Central memory CD8-positive, alpha-beta T cell (primary cell): Measurements from ENCODE around the gene SLC43A3.

Experiments used
- ATAC-seq: fragments of 150-1000 bp; cut with Tn5 transposase; replicated peaks from 2 replicates; pipeline ENCODE4 v1.10.0; 2022; ENCODE audit warnings: mild to moderate bottlenecking, moderate FRiP score, moderate number of reproducible peaks; ENCODE audit not compliant: poor library complexity, severe bottlenecking; ENCODE audit errors: extremely low read depth
- DNase-seq, 2 donors: peaks; one replicate each; pipeline ENCODE4 v3.0.0; 2021; ENCODE audit warnings: low spot score in 2 of 2
- H3K27ac Mint-ChIP-seq: one replicate; pipeline ENCODE4 v1.8.0; 2022; ENCODE audit warnings: low read depth, mild to moderate bottlenecking, moderate library complexity, mixed read lengths
- H3K27me3 Mint-ChIP-seq: one replicate; pipeline ENCODE4 v1.8.0; 2022; ENCODE audit warnings: mixed read lengths
- H3K36me3 Mint-ChIP-seq: one replicate; pipeline ENCODE4 v1.8.0; 2022; ENCODE audit warnings: mild to moderate bottlenecking, moderate library complexity, mixed read lengths; ENCODE audit not compliant: insufficient read depth
- H3K4me1 Mint-ChIP-seq: one replicate; pipeline ENCODE4 v1.8.0; 2022; ENCODE audit warnings: mixed read lengths
- H3K4me3 Mint-ChIP-seq: one replicate; pipeline ENCODE4 v1.8.0; 2022; ENCODE audit warnings: mild to moderate bottlenecking, moderate library complexity, mixed read lengths
- H3K9me3 Mint-ChIP-seq: one replicate; pipeline ENCODE4 v1.8.0; 2022; ENCODE audit warnings: mixed read lengths

SLC43A3 gene

DNA sequence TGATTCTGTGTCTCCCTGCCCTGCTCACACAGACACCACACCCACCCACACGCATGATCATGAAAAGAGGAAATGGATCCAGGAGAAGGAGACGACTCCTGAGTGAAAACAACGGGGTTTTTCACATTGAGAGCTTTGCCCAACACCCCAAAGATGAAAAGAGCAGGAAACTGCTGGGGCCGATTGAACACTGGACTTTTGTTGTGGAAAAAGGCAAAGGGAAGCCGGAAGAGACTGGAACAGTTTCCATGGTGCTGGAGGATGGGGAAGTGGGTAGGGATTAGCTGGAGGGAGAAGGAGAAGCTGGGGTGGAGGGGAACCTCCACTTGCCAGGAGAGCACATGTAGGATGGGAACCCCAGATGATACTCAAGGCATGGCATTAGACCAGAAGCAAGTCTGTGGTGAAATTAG is 5.2 kb upstream of the SLC43A3 start:
- no peaks in the 10 kb centered on the region for H3K36me3 Mint-ChIP-seq
- no peak overlapping the region for H3K27ac Mint-ChIP-seq
- peaks cover 7% of the 10 kb centered on the region for H3K4me1 Mint-ChIP-seq
- H3K9me3 Mint-ChIP-seq = no peaks in the 10 kb centered on the region
- no peak for DNase-seq
- ATAC-seq = no peak
- H3K27me3 Mint-ChIP-seq = no peaks in the 10 kb centered on the region
- no peak overlapping the region for H3K4me3 Mint-ChIP-seq

GRCh38 chr11:57430952-57431351 is 4.0 kb upstream of the SLC43A3 start:
- H3K9me3 Mint-ChIP-seq = no peaks in the 10 kb centered on the region
- H3K27me3 Mint-ChIP-seq = no peaks in the 10 kb centered on the region
- H3K4me1 Mint-ChIP-seq = peaks cover 18% of the 10 kb centered on the region
- peaks cover 4% of the 10 kb centered on the region for H3K36me3 Mint-ChIP-seq
- H3K4me3 Mint-ChIP-seq = no peak overlapping the region
- no peak for DNase-seq
- no peak for ATAC-seq
- no peak overlapping the region for H3K27ac Mint-ChIP-seq

- H3K9me3 Mint-ChIP-seq = no peaks in the 10 kb centered on the region
- H3K36me3 Mint-ChIP-seq = peaks cover 9% of the 10 kb centered on the region
- H3K4me3 Mint-ChIP-seq = no peak overlapping the region
- DNase-seq (no peak), ATAC-seq (no peak)
- peaks cover 27% of the 10 kb centered on the region for H3K4me1 Mint-ChIP-seq
- H3K27me3 Mint-ChIP-seq = no peaks in the 10 kb centered on the region
- H3K27ac Mint-ChIP-seq = no peak overlapping the region
Observed at GRCh38 chr11:57429946-57430345, 3.0 kb upstream of the SLC43A3 start.

- no peak for ATAC-seq
- H3K27me3 Mint-ChIP-seq = no peaks in the 10 kb centered on the region
- peaks cover 13% of the 10 kb centered on the region for H3K36me3 Mint-ChIP-seq
- H3K27ac Mint-ChIP-seq = no peak overlapping the region
- DNase-seq = no peak
- H3K4me1 Mint-ChIP-seq = peaks cover 40% of the 10 kb centered on the region
- no peaks in the 10 kb centered on the region for H3K9me3 Mint-ChIP-seq
- no peak overlapping the region for H3K4me3 Mint-ChIP-seq
Observed at GRCh38 chr11:57428643-57429042, 1.7 kb upstream of the SLC43A3 start.

DNA sequence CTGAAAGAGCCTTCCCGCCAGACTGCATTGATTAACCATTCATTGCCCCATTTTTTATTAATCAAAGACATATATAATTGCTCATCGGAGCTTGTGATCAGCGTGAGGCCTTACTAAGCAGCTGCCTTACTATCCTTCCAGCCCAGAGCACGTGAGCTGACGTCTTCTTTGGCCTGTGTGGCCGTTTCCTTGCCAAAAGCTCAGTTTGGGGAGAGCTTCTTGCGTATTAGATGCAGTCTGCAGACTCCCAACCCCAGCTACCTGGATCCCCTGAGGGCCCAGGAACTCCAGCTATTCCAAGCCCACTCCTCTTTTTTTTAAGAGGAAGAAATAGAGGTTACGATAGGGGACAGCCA is 784 bp upstream of the SLC43A3 start:
- Mint-ChIP-seq H3K4me1 (peaks cover 50% of the 10 kb centered on the region), H3K36me3 (peaks cover 15% of the 10 kb centered on the region)

DNA sequence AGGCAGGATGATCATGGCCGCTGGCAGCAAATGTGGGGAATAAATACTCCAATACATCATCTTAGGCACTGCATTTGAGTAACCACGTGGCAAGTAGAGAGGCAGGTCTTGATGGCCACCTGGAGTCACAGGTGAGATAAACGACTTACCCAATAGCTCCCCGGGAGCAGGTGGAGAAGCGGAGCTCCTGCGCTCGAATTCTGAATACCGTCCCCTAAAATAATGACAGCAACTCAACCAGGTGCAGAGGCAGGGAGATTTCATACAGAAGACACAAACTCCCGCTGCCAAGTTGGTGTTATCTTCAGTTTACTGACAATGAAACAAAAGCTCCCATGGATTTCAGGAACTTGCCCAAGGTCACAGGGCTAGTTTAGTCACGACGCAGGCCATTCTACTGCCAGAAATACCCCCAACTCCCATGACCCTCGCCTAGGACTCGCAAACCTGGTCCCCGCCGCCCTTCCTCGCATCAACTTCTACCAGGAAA is 437 bp downstream of the SLC43A3 start:
- no peaks in the 10 kb centered on the region for H3K9me3 Mint-ChIP-seq
- ATAC-seq (no peak), DNase-seq (no peak)
- H3K27ac Mint-ChIP-seq = peak overlapping the region; percentile 94
- H3K4me1 Mint-ChIP-seq = peaks cover 62% of the 10 kb centered on the region
- H3K36me3 Mint-ChIP-seq = peaks cover 17% of the 10 kb centered on the region
- no peaks in the 10 kb centered on the region for H3K27me3 Mint-ChIP-seq
- H3K4me3 Mint-ChIP-seq = peak overlapping the region; percentile 84

More for the DNA sequence above, 784 bp upstream of the SLC43A3 start:
- Mint-ChIP-seq H3K27me3 (no peaks in the 10 kb centered on the region), H3K4me3 (peak overlapping the region; percentile 84), H3K27ac (peak overlapping the region; percentile 94), H3K9me3 (no peaks in the 10 kb centered on the region)
- no peak for DNase-seq
- no peak for ATAC-seq

- Mint-ChIP-seq H3K27ac (peak overlapping the region; percentile 94), H3K9me3 (no peaks in the 10 kb centered on the region), H3K4me3 (peak overlapping the region; percentile 84), H3K36me3 (peaks cover 17% of the 10 kb centered on the region), H3K27me3 (no peaks in the 10 kb centered on the region), H3K4me1 (peaks cover 68% of the 10 kb centered on the region)
- ATAC-seq (no peak), DNase-seq (no peak)
Observed at GRCh38 chr11:57425565-57426438, 1.1 kb downstream of the SLC43A3 start.

DNA sequence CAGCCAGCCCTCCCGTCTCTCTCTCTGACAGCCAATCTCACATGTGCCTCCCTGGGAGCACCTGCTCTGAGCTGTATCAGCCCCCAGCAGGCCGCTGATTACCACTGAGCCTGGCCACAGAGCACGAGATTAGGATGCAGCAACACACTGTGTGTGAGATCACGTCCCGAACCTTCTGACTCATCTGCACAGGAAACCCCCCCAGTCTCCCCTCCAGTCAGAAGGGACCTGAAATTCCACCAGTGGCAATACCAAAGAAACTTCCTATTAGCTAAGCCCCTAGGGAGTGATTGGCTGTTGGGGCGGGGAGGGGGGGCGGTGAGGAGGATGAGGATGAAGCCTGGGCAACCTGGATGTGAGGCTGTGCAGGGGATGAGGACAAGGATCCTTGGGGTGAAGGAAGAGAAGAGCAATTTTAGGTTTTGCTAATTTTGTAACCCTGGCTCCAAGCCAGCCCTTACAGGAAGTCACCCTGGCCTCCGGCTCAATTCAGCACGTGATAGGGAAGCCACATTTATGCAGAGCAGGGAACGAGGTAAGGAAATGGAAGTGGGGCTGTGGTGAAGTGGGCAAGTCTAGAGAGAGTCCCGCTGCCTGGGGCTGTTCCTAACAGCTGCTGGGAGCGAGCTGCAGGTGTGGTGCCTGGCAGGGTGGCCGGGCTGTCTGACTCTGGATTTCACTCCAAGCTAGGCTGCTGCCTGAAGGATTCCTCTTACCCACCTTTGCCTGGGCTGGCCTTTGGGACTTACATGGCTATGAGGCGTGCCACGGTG is 1.9 kb downstream of the SLC43A3 start:
- ATAC-seq (peak; percentile 97), DNase-seq (peak; percentile 61 to 84)
- no peaks in the 10 kb centered on the region for H3K9me3 Mint-ChIP-seq
- peaks cover 72% of the 10 kb centered on the region for H3K4me1 Mint-ChIP-seq
- H3K27ac Mint-ChIP-seq = peak overlapping the region; percentile 94
- H3K4me3 Mint-ChIP-seq = peak overlapping the region; percentile 84
- peaks cover 17% of the 10 kb centered on the region for H3K36me3 Mint-ChIP-seq
- H3K27me3 Mint-ChIP-seq = no peaks in the 10 kb centered on the region

- Mint-ChIP-seq H3K4me3 (peak overlapping the region; percentile 84), H3K27ac (peak overlapping the region; percentile 94), H3K36me3 (peaks cover 17% of the 10 kb centered on the region), H3K9me3 (no peaks in the 10 kb centered on the region), H3K4me1 (peaks cover 74% of the 10 kb centered on the region), H3K27me3 (no peaks in the 10 kb centered on the region)
- DNase-seq (no peak), ATAC-seq (no peak)
Observed at GRCh38 chr11:57424137-57424791, 2.7 kb downstream of the SLC43A3 start.

DNA sequence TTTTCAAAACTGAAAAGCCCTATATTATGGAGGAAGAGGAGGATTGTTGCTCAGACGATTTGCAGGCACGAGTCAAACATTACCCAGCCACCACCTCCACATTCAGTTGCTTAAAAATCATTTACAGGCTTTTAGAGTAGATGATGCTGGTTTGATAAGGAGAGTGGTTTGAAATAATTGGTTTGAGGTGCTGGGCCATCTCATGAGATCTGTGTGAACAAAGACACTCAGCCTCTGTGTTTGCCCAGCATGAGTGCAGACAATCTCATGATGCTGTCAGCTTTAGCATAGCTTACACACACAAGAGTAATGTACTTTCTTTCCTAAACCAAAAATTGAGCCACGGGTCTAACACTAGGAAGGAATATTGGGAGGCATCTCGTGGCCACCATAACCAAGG is 4.3 kb downstream of the SLC43A3 start:
- Mint-ChIP-seq H3K36me3 (peaks cover 23% of the 10 kb centered on the region), H3K9me3 (no peaks in the 10 kb centered on the region), H3K27ac (peak overlapping the region; percentile 94), H3K4me3 (peak overlapping the region; percentile 57), H3K27me3 (no peaks in the 10 kb centered on the region), H3K4me1 (peaks cover 76% of the 10 kb centered on the region)
- DNase-seq (no peak), ATAC-seq (no peak)

- Mint-ChIP-seq H3K36me3 (peaks cover 29% of the 10 kb centered on the region), H3K4me3 (peak overlapping the region; percentile 50)
Observed at GRCh38 chr11:57421805-57422204, 5.1 kb downstream of the SLC43A3 start.

DNA sequence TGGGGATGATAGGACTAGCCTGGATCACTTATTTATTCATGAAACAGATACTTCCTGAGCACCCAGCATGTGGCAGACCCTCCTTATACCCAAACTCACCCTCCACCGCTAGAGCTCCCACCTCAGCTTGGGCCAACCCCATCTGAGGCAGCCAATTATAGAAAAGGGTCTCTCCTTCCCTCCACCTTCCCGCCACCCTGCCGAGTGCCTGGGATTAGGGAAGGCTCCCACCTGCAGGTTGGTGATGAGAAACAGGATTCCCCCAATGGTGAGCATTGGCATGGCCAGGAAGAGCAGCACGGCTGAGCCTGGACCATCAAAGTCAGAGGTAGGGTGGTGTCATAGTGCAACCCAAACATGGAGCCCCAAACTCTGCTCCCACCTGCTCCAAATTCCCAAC is 5.9 kb downstream of the SLC43A3 start:
- H3K27ac Mint-ChIP-seq = peak overlapping the region; percentile 74
- no peak for ATAC-seq
- H3K9me3 Mint-ChIP-seq = no peaks in the 10 kb centered on the region
- no peak for DNase-seq
- H3K4me3 Mint-ChIP-seq = no peak overlapping the region
- peaks cover 27% of the 10 kb centered on the region for H3K36me3 Mint-ChIP-seq
- H3K4me1 Mint-ChIP-seq = peaks cover 60% of the 10 kb centered on the region
- no peaks in the 10 kb centered on the region for H3K27me3 Mint-ChIP-seq

More at GRCh38 chr11:57421805-57422204, 5.1 kb downstream of the SLC43A3 start:
- no peak for DNase-seq
- Mint-ChIP-seq H3K27ac (peak overlapping the region; percentile 74), H3K27me3 (no peaks in the 10 kb centered on the region), H3K4me1 (peaks cover 67% of the 10 kb centered on the region), H3K9me3 (no peaks in the 10 kb centered on the region)
- ATAC-seq = no peak
